IPS-NIHi11 (cell line): ENCODE results near the gene SMC4.
"Not testable (repeated sequence)": the region's sequence is repeated elsewhere in the genome, so short reads cannot be mapped to it uniquely, and the experiment has no call there.

Experiments
- DNase-seq: peaks from one replicate; pipeline ENCODE4 v3.0.0; 2012; ENCODE audit warnings: mixed read lengths, low spot score

The SMC4 gene

GRCh38 chr3:160399125-160400029, at the start of gene SMC4, which contains the start of gene IFT80:
Gene SMC4, plus strand, starts transcription at chr3:160399650. Its CDS starts 1,177 bp downstream, at chr3:160400827.
Gene IFT80, minus strand, starts transcription at chr3:160399225. Its CDS starts 14,625 bp downstream, at chr3:160384600.
- peak; percentile 93 for DNase-seq

- DNase-seq: no peak
These were observed 43.6 kb upstream of the SMC4 start for GRCh38 chr3:160355826-160356225.

- DNase-seq: not testable (repeated sequence)
These were observed 36.6 kb upstream of the SMC4 start for GRCh38 chr3:160362896-160363295.

GRCh38 chr3:160365869-160366522, 33.5 kb upstream of the SMC4 start:
- no peak for DNase-seq

- no peak for DNase-seq
These were observed 30.6 kb upstream of the SMC4 start for GRCh38 chr3:160368804-160369203.

GRCh38 chr3:160369784-160370183, 29.7 kb upstream of the SMC4 start:
- DNase-seq: no peak

- DNase-seq: no peak
These were observed 28.2 kb upstream of the SMC4 start for GRCh38 chr3:160370987-160371857.

GRCh38 chr3:160372780-160373179, 26.7 kb upstream of the SMC4 start:
- no peak for DNase-seq

GRCh38 chr3:160373655-160374054, 25.8 kb upstream of the SMC4 start:
- no peak for DNase-seq

GRCh38 chr3:160374472-160374871, 25.0 kb upstream of the SMC4 start:
- no peak for DNase-seq

GRCh38 chr3:160374925-160375324, 24.5 kb upstream of the SMC4 start:
- no peak for DNase-seq

GRCh38 chr3:160376681-160377080, 22.8 kb upstream of the SMC4 start:
- no peak for DNase-seq

- no peak for DNase-seq
These were observed 20.9 kb upstream of the SMC4 start for GRCh38 chr3:160378331-160379109.

GRCh38 chr3:160379628-160380214, 19.7 kb upstream of the SMC4 start:
- peak; percentile 19 for DNase-seq

- no peak for DNase-seq
These were observed 18.0 kb upstream of the SMC4 start for GRCh38 chr3:160381470-160381869.

- DNase-seq: no peak
These were observed 14.7 kb upstream of the SMC4 start for GRCh38 chr3:160384639-160385318.

GRCh38 chr3:160390565-160391138, 8.8 kb upstream of the SMC4 start:
- no peak for DNase-seq

- no peak for DNase-seq
These were observed 6.7 kb upstream of the SMC4 start for GRCh38 chr3:160392798-160393197.

- DNase-seq: no peak
These were observed 6.0 kb upstream of the SMC4 start for GRCh38 chr3:160393346-160394008.

GRCh38 chr3:160394009-160394392, 5.4 kb upstream of the SMC4 start:
- no peak for DNase-seq
